Measurements from ENCODE around the gene NKD2.

GRCh38 chr5:980001-980588 lies 28.5 kb upstream of the NKD2 start:
- TF ChIP-seq, protein P1, sequence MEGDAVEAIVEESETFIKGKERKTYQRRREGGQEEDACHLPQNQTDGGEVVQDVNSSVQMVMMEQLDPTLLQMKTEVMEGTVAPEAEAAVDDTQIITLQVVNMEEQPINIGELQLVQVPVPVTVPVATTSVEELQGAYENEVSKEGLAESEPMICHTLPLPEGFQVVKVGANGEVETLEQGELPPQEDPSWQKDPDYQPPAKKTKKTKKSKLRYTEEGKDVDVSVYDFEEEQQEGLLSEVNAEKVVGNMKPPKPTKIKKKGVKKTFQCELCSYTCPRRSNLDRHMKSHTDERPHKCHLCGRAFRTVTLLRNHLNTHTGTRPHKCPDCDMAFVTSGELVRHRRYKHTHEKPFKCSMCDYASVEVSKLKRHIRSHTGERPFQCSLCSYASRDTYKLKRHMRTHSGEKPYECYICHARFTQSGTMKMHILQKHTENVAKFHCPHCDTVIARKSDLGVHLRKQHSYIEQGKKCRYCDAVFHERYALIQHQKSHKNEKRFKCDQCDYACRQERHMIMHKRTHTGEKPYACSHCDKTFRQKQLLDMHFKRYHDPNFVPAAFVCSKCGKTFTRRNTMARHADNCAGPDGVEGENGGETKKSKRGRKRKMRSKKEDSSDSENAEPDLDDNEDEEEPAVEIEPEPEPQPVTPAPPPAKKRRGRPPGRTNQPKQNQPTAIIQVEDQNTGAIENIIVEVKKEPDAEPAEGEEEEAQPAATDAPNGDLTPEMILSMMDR (IDR thresholded peaks at IDR 0.05) = no peak
- no peak for TF ChIP-seq EP300 (IDR thresholded peaks at IDR 0.05)
